GM21526 (cell line): Measurements from ENCODE around the gene GLDN.

Experiments used
- ATAC-seq: cut with Tn5 transposase; IDR thresholded peaks from one replicate; pipeline ENCODE4 v1.9.1; 2021; ENCODE audit warnings: moderate library complexity; ENCODE audit not compliant: unreplicated experiment, low FRiP score

GLDN gene

DNA sequence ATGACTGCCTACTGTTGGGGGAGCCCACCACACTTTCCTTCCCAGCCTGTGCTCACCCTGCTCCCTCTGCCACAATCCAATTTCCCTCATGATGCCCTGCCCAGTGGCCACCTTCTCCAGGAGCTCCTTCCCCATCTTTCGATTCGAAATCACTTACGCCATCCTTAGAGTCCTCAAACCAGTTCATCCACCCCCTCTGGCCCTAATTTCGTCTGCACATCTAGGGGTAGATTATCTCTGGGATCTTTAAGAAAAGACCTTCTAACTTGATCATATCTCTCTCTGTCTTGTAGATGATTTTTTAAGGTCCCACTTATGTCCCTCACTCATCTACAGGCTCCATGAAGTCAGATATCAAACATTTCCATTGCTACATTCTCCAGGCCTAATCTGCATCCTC is 20.1 kb upstream of the GLDN start:
- ATAC-seq = no peak

DNA sequence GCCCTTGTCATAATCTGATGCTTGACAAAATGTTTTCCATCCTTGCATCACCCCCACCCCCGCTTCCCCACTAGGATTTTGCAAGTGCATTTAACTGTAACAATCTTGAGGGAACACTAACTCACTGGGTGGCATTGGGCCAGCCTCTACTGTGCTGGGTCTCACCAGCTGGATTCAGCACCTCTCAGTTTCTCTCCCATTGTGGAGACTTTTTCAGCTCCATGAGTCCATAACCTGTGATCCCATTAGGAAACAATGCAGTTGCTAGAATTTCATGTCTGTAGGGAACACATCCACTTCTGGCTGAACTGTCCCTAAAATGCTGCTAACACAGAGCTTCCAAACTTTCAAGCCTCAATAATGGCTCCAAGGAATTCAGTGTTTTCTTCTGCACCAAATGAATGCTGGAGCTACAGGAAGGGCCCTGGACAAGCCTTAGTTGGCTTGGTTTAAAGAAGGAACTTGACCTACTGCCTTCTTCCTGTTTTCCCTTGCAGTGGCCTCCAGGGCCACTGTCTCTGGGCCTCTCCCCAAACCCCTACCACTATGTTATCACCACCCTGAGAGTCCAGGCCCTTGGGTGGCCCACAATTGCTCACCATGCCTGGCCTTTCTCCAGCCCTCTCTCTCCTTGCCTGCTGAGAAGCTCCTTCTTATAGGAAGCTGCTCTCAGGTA is 18.7 kb upstream of the GLDN start:
- no peak for ATAC-seq

DNA sequence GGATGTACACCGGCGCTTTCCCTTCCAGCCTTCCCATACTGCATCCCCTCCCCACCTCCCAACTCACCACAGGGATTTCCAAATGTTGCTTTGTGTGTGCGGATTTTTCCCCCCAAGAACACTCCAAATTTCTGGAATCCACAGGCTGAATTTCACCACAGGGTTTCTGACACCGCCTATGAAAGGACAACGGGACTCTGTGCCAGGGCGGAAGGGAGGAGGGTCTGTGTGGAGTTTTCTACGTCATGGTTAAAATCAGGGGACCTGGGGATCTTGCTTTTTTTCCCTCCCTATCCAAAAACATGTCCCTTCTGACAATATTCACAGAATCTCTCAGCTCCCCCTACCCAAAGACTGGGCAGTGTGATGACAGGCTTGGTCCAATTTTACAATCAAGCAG is 17.7 kb upstream of the GLDN start:
- no peak for ATAC-seq

DNA sequence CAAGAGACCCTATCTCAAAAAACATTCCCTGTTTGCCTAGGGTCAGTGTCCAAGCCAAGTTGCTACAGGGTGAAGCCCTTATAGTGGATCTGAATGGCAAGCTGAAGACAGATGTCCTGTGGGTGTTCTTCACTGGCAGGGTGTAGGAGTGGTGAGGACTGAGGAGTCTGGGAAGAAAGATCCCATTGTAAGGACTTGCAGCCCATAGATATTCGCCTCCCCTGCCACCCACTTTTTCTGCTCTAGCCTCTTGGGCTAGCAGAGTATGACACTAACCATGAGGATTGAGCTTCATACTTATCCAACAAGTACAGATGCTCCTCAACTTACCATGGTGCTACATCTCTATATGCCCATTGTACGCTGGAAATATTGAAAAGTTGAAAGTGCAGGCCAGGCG is 16.3 kb upstream of the GLDN start:
- no peak for ATAC-seq

GRCh38 chr15:51327081-51327480 is 14.4 kb upstream of the GLDN start:
- no peak for ATAC-seq

DNA sequence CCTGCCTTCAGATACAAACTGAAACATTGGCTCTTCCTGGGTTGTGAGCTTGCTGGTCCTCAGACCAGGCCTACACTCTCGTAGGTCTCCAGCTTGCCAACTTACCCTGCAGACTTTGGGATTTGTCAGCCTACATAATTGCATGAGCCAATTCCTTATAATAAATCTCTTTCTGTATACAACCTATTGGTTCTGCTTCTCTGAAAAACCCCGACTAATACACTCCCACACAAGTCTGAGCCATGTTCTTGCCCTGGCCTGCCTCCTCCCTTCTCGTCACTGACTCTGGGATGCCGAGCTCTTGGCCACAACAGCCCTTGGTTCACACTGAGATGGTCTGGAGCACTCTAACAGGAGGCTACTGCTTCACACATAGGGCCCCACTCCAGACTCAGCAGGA is 12.5 kb upstream of the GLDN start:
- ATAC-seq = no peak

- ATAC-seq = no peak
These were observed 10.3 kb upstream of the GLDN start for GRCh38 chr15:51331141-51331540.

DNA sequence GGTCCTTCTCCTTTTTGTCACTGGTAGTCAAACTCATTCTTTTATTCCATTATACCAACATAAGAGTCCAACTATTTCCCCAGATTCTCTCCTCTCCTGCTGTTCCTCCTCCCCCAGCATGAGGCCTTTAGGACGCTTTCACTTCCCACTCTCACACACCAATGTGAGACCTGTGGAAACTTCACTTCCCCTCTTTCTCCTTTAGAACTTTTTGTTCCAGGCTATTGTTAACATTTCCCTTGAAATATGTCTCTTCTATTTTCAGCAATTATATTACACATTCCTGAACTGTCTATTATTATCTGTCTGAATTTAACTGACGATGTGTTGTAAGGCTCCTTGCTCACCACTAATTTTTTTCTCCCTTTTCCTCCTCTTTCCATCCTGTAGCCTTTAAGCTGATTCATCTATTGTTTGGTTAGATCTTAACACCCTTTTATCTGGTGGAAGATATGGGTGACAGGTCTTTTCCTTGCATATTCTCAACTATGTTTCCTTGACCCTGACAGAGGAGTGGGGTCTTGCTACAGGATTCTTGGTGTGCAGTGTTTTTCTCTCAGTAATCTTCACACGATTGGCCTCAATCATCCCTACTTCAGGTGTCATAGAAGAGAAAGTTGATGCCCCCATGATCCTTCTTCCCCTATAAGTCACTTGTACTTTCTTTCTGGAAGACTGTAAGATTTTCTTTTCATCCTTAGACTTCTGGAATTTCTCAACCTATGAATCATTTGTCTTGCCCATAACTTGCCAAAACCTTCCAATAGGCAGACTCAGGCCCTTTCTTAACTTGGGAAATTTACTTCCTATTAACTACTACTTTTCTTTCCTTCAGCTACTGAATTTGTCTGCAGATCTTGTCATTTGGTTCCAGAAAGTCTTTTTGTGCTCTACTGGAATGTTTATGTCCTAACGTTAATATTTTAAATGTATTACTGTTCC is 9.0 kb upstream of the GLDN start:
- no peak for ATAC-seq

DNA sequence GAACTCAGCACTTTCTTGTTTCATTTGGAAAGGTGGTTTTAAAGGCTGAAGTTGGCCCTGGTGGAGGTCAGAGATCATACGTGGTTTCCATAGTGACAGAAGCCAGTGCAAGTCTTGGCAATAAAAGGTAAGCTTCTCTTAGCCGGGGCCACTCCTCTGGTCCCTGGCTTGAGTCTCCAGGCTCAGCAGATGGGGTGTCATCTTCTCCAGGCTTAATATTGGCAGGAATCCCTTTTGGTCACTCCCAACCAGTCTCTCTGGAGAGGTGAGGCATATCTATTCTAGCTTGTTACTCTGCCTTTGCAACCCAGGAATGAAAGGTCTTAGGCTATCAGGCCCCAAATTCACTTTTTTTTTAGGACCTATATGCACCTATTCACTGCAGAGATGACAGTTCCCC is 7.9 kb upstream of the GLDN start:
- no peak for ATAC-seq

DNA sequence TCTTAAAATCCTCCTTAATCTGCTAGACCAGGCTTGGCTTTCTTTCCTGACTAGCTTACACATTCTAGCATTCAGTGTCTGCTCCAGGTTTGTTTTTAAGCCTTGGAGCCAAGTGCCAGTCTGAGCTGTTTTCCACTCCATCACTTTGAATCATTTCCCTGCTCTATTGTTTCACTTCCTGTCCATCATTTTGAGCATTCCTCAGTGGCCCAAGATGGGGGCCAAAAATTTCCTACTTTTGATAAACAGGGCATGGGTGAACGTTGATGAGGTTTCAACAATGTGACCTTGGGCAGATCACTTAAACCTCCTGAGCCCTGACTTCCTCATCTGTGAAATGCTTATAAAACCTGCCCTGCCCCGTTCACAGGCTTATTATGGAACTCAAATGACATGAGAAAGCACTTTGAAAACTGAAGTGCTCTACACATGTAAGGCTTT is 7.4 kb upstream of the GLDN start:
- no peak for ATAC-seq

- no peak for ATAC-seq
These were observed 6.4 kb upstream of the GLDN start for GRCh38 chr15:51335087-51335486.

GRCh38 chr15:51335538-51336410 is 5.7 kb upstream of the GLDN start:
- no peak for ATAC-seq

DNA sequence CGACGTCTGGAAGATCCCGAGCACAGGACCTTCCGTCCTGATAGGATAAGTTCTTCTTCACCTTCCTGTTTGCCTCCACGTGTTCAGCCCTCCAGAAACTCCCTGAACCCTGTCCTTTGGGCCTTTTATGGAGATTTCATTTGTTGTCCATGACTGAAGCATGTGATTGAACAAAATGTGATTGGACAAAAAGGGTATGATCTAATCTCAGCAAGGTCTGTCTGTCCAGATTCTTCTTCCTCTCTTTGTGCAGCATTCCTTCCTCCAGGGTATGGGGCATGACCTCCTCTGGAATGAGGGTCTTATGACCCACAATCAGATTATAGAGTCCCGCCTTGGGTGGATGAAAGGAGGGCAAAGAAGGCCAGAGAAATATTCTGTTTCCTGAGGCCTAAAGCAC is 3.0 kb upstream of the GLDN start, which contains the start of gene CYP19A1:
CYP19A1 (minus strand) TSS at position 101 of the 400 bp plus-strand sequence. CDS start 95,684 bp downstream, outside the sequence.
- no peak for ATAC-seq

DNA sequence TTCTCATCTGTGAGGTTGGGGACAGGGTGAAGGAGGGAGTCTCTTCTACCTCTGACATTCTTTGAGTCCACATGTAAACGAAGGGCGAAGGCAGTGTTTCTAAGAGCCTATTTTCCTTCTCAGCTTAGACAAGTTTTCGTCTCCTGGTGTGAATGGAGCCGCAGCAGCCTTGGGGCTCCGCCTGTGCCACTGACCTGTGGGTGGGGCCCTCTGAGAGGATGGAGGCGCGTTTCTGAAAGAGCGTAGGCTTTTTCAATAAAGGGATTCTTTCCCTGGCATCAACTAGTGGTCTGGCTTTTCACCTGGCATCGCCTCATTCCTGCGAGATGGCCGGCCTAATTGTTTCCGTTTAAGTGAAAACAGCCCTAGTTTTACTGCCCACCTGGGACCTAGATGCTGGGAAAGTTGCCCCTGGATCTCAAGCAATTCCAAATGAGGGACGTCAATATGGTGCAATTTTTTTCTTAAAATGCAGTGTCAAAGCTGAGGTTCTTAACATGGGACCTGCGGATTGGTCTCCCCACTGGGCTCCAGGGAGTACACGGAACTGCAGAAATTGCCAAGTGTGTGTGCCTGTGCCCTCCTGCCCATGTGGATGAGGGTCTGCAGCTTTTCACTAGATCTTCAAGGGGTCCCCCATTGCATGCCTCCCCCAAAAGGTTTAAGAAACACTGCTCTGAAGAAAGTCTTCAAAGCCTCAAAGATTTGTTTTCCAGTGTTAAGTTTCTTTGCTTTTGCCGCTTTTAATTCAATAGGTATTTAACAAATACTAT is 958 bp downstream of the GLDN start:
- ATAC-seq = no peak

- ATAC-seq = no peak
These were observed 2.0 kb downstream of the GLDN start for GRCh38 chr15:51343466-51343865.

DNA sequence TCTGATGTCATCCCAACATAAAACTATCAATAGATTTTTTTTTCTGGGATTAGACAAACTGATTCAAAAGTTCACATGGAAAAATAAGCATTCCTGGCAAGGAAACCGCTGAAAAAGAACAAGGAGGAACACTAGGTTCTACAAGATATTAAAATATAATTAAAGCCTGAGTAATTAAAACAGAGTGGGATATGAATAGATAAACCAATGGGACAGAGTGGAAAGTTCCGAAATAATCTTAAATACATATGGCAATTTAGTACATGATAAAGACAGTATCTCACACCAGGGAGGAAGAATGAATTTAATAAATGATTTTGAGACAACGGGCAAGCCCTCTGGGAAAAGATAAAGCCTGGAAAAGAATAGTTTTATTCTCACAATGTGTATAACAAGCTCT is 4.7 kb downstream of the GLDN start:
- no peak for ATAC-seq

DNA sequence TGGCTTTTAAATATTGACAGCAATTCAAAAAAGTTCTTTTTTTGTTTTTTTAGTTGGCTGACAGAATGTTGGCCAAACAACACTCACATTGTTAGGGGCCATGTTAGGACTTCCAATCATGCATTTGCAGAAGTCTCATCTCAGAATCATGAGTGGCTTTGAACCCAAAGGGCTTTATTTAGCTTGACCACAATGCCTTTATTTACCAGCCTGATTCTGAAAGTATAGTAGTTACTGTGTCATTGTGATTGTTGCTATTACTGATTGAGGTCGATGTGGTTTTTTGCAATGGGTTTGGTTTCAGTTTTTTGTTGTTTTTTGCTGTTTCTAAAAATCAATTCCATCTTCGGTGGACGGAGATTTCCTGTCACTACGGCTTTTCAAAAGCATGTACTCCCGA is 7.2 kb downstream of the GLDN start:
- ATAC-seq = peak; percentile 89

- no peak for ATAC-seq
These were observed 7.8 kb downstream of the GLDN start for GRCh38 chr15:51349156-51349844.

DNA sequence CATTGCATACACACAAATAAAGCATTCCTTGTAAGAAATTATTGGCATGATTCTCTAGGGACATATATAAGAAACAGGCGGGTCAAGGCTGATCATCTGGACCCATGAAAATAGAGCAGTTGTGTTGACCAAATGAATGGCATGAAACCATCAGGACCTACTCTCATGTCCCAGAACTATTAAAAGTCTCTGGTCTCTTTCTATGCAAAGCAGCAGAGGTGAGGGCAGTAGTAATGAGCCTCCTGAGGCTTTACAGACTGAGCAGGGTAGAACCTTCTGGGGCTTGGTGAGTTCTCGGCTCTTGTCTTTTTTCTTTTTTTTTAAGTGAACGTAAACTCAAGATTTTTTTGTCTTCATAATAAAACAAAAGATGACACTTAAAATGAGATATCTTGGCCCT is 9.3 kb downstream of the GLDN start:
- ATAC-seq = no peak
